Kidney epithelial cell (primary cell): ENCODE data around the gene LENG1. TPM values are rescaled to one million over a fixed set of nuclear protein-coding genes. Genes with fewer than 3 reads are reported as not detected.
"Not testable (repeated sequence)": the region's sequence is repeated elsewhere in the genome, so short reads cannot be mapped to it uniquely, and the experiment has no call there.

Source experiments
- DNase-seq: peaks from one replicate; pipeline ENCODE4 v3.0.0-alpha.2; 2010; ENCODE audit warnings: low read depth
- H3K27me3 ChIP-seq: 2 replicates; pipeline ENCODE4 v1.6.0; 2011; ENCODE audit warnings: low read length; ENCODE audit not compliant: control insufficient read depth, insufficient read depth
- H3K36me3 ChIP-seq: 2 replicates; pipeline ENCODE4 v1.5.1; 2011; ENCODE audit warnings: low read length; ENCODE audit not compliant: control insufficient read depth, insufficient read depth
- H3K4me3 ChIP-seq: 2 replicates; pipeline ENCODE4 v1.5.1; 2011; ENCODE audit warnings: low read depth, mild to moderate bottlenecking, control low read depth, low read length
- total RNA-seq: library from RNA; depleted of rRNA; stranded (reverse); fragments of >200 nt; gene quantifications from 2 replicates; pipeline ENCODE4 v1.2.3, GENCODE V29; 2015
- TF ChIP-seq, protein P1 (sequence below): IDR thresholded peaks from 2 replicates; pipeline ENCODE4 v1.5.1; 2011; ENCODE audit warnings: mild to moderate bottlenecking, moderate library complexity, low read length, control low read depth, inconsistent platforms; ENCODE audit not compliant: insufficient read depth, poor library complexity, severe bottlenecking

Gene LENG1
- total RNA-seq, 1 donor from 2014 or later = 7.5 TPM

- no peak for DNase-seq
- H3K27me3 ChIP-seq = no peaks in the 10 kb centered on the region
- TF ChIP-seq, protein P1, sequence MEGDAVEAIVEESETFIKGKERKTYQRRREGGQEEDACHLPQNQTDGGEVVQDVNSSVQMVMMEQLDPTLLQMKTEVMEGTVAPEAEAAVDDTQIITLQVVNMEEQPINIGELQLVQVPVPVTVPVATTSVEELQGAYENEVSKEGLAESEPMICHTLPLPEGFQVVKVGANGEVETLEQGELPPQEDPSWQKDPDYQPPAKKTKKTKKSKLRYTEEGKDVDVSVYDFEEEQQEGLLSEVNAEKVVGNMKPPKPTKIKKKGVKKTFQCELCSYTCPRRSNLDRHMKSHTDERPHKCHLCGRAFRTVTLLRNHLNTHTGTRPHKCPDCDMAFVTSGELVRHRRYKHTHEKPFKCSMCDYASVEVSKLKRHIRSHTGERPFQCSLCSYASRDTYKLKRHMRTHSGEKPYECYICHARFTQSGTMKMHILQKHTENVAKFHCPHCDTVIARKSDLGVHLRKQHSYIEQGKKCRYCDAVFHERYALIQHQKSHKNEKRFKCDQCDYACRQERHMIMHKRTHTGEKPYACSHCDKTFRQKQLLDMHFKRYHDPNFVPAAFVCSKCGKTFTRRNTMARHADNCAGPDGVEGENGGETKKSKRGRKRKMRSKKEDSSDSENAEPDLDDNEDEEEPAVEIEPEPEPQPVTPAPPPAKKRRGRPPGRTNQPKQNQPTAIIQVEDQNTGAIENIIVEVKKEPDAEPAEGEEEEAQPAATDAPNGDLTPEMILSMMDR = no peak
- H3K36me3 ChIP-seq = peaks cover 3% of the 10 kb centered on the region
- H3K4me3 ChIP-seq = no peak overlapping the region
Observed at GRCh38 chr19:54199401-54199800, 39.9 kb upstream of the LENG1 start.

GRCh38 chr19:54197121-54197520 is 37.6 kb upstream of the LENG1 start:
- Histone ChIP-seq H3K4me3 (no peak overlapping the region), H3K36me3 (no peaks in the 10 kb centered on the region), H3K27me3 (no peaks in the 10 kb centered on the region)
- DNase-seq = no peak
- TF ChIP-seq, protein P1 = no peak

- no peak for DNase-seq
- no peaks in the 10 kb centered on the region for H3K36me3 ChIP-seq
Observed at GRCh38 chr19:54196536-54196935, 37.0 kb upstream of the LENG1 start.

DNA sequence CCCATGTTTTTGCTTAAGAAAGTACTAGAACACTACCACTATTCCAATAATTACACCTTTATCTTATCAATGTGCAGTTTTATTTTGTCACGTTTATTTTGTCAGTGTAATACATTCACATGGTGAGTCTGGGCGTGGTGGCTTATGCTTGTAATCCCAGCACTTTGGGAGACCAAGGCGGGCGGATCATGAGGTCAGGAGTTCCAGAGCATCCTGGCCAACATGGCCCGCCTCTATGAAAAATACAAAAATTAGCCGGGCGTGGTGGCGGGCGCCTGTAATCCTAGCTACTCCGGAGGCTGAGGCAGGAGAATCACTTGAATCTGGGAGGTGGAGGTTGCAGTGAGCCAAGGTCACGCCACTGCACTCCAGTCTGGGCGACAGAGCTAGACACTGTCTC is 34.9 kb upstream of the LENG1 start:
- H3K27me3 ChIP-seq, H3K4me3 ChIP-seq, H3K36me3 ChIP-seq, DNase-seq: not testable (repeated sequence)

More at GRCh38 chr19:54196536-54196935, 37.0 kb upstream of the LENG1 start:
- Histone ChIP-seq H3K4me3 (no peak overlapping the region), H3K27me3 (no peaks in the 10 kb centered on the region)
- TF ChIP-seq, protein P1 = no peak

GRCh38 chr19:54193011-54193410 is 33.5 kb upstream of the LENG1 start:
- TF ChIP-seq, protein P1 = no peak
- no peaks in the 10 kb centered on the region for H3K27me3 ChIP-seq
- no peaks in the 10 kb centered on the region for H3K36me3 ChIP-seq
- DNase-seq = no peak
- H3K4me3 ChIP-seq = no peak overlapping the region

DNA sequence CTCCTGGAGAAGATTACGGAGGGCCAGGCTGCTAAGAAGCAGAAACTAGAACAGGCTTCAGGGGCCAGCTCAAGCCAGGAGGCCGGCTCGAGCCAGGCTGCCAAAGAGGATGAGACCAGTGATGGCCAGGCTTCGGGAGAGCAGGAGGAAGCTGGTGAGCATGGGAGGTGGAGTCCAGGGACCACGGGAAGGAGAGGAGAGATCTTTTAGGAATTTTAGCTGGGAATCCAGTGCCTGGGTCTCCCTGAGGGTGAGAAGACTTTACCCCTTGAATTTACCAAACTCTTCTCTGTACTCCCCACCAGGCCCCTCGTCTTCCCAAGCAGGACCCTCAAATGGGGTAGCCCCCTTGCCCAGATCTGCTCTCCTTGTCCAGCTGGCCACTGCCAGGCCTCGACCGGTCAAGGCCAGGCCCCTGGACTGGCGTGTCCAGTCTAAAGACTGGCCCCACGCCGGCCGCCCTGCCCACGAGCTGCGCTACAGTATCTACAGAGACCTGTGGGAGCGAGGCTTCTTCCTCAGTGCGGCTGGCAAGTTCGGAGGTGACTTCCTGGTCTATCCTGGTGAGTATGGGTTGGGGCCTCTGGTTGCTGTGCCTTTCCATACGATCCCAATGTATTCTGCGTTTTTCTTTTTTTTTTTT is 32.4 kb upstream of the LENG1 start:
- no peak for DNase-seq
- Histone ChIP-seq H3K27me3 (no peaks in the 10 kb centered on the region), H3K4me3 (peak overlapping the region; percentile 77), H3K36me3 (peaks cover 2% of the 10 kb centered on the region)
- TF ChIP-seq, protein P1 = no peak
